CD4-positive, alpha-beta T cell (primary cell): ENCODE measurements around the gene NRXN2. TPM values are rescaled to one million over a fixed set of nuclear protein-coding genes. Genes with fewer than 3 reads are reported as not detected.
A peak's percentile ranks its signal among the peaks of the same experiment; 100 is the strongest.

Experiments
- ATAC-seq: fragments of 200-7000 bp; cut with Tn5 transposase; one replicate; pipeline ENCODE4 v1.10.0; 2022; ENCODE audit warnings: mild to moderate bottlenecking; ENCODE audit not compliant: poor library complexity
- CTCF ChIA-PET: fragments of 350-600 bp; sonication (Branson Sonifier 250); formaldehyde crosslinking; loops from one replicate; lab custom pipeline; 2021; ENCODE audit warnings: antibody characterized with exemption, inconsistent platforms; lab: Charles Lee
- POLR2A ChIA-PET: fragments of 350-600 bp; sonication (Branson Sonifier 250); formaldehyde crosslinking; loops from one replicate; lab custom pipeline; 2021; ENCODE audit warnings: antibody characterized with exemption, inconsistent platforms; lab: Charles Lee
- DNase-seq, 14 experiments: peaks; one replicate each; pipeline ENCODE4 v3.0.0-alpha.2; 2013 to 2020; ENCODE audit warnings: mixed read lengths in 2 of 14
- H3K27ac ChIP-seq, 2 donors: one replicate each; pipeline versions ENCODE4 v1.5.1 to v1.7.0; 2013; ENCODE audit warnings: low read length in 2 of 2, low read depth in 1 of 2, mild to moderate bottlenecking in 1 of 2
- H3K27me3 ChIP-seq, 2 experiments: 1 replicate in 1 of 2; 2 replicates in 1 of 2; pipeline versions ENCODE4 v1.6.1 to v1.7.0; 2013; ENCODE audit warnings: low read length in 2 of 2, control low read depth in 1 of 2, mild to moderate bottlenecking in 1 of 2, moderate library complexity in 1 of 2; ENCODE audit not compliant: insufficient read depth in 2 of 2, control insufficient read depth in 1 of 2
- H3K36me3 ChIP-seq: one replicate; pipeline ENCODE4 v1.6.1; 2013; ENCODE audit warnings: low read length, control low read depth; ENCODE audit not compliant: insufficient read depth
- H3K4me1 ChIP-seq: one replicate; pipeline ENCODE4 v1.6.1; 2013; ENCODE audit warnings: low read length, control low read depth; ENCODE audit not compliant: insufficient read depth
- H3K4me3 ChIP-seq: one replicate; pipeline ENCODE4 v1.5.1; 2013; ENCODE audit warnings: mild to moderate bottlenecking, low read length, moderate library complexity
- H3K9me3 ChIP-seq, 2 experiments: 1 replicate in 1 of 2; 2 replicates in 1 of 2; pipeline versions ENCODE4 v1.6.1 to v1.7.0; 2013; ENCODE audit warnings: low read length in 2 of 2, mild to moderate bottlenecking in 2 of 2, control low read depth in 1 of 2, moderate library complexity in 1 of 2; ENCODE audit not compliant: control insufficient read depth in 1 of 2, insufficient read depth in 1 of 2
- H3K27ac Mint-ChIP-seq: one replicate; pipeline ENCODE4 v1.8.0; 2020; ENCODE audit warnings: mixed read lengths
- H3K27me3 Mint-ChIP-seq: one replicate; pipeline ENCODE4 v1.8.0; 2021; ENCODE audit warnings: mixed read lengths
- H3K36me3 Mint-ChIP-seq: one replicate; pipeline ENCODE4 v1.8.0; 2021; ENCODE audit warnings: low read depth, mixed read lengths
- H3K4me1 Mint-ChIP-seq: one replicate; pipeline ENCODE4 v1.8.0; 2021; ENCODE audit warnings: low read depth, mixed read lengths
- H3K4me3 Mint-ChIP-seq: one replicate; pipeline ENCODE4 v1.8.0; 2020; ENCODE audit warnings: mild to moderate bottlenecking, mixed read lengths
- H3K9me3 Mint-ChIP-seq: one replicate; pipeline ENCODE4 v1.8.0; 2020; ENCODE audit warnings: mixed read lengths
- intact Hi-C, 2 experiments: fragments of 100-400 bp; cut with DNase I in 1 of 2; cut with micrococcal nuclease in 1 of 2; formaldehyde crosslinking; loops; one replicate each; pipeline versions ENCODE4 v1.15.1 to v1.9.0; 2023 to 2025; cut with DNase I, micrococcal nuclease
- total RNA-seq, 174 experiments: library from RNA in 2 of 174; stranded (reverse) in 2 of 174; gene quantifications; one replicate each; pipeline ENCODE4 v1.2.3 and lab custom pipeline; 2021 to 2026
- TF ChIP-seq, protein P1 (sequence below): fragments of 200-600 bp; IDR thresholded peaks from one replicate; pipeline ENCODE4 v1.8.0; 2022; ENCODE audit warnings: antibody characterized with exemption, mild to moderate bottlenecking

Gene NRXN2
- total RNA-seq, 2 experiments from 2014 or later: 0.05 to 0.31 TPM

DNA sequence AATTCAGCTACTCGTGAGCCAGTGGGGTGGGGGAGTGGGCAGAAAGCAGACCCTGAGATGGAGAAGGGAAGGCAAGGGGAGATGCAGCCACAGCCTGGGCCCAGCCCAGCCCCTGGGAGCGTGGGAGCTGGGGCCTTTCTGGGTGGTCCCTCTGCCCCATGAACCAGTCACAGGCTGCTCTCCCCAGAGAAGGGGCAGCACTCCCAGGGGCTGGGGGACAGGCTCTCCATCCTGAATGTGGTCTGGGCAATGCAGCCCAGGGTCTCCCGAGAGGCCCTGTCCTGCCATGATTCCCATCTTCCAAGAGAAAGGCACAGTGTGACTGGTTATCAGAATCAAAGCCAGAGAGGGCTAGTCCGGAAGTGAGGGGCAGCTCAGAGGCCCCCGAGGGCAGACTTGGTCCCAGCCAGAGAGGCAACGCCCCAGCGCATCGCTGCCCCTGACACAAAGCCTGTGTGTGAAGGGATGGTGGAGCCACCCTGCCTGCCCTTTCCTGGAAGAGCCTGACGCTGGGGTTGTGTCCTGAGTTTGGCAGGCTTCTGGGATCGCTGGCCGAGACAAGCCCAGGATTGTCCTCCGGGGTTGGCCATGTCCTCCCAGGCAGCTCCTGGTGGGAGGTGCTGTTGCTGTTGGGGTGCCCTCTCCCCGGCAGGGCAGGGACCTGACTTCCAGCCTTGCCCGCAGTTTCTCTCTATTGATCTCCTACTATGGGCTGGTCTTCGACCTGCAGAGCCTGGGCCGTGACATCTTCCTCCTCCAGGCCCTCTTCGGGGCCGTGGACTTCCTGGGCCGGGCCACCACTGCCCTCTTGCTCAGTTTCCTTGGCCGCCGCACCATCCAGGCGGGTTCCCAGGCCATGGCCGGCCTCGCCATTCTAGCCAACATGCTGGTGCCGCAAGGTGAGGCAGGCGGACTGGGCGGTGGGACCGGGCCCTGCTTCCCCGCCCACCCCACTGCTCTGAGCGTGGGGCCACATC lies 155.8 kb downstream of the NRXN2 start:
- Histone ChIP-seq H3K27me3 (no peaks in the 10 kb centered on the region), H3K4me1 (no peaks in the 10 kb centered on the region), H3K36me3 (no peaks in the 10 kb centered on the region), H3K9me3 (peaks cover 0 to 4% of the 10 kb centered on the region in 2 experiments), H3K27ac (no peak overlapping the region), H3K4me3 (no peak overlapping the region)
- Mint-ChIP-seq H3K4me3 (no peak overlapping the region), H3K27me3 (no peaks in the 10 kb centered on the region), H3K4me1 (peaks cover 6% of the 10 kb centered on the region), H3K27ac (no peak overlapping the region), H3K36me3 (no peaks in the 10 kb centered on the region), H3K9me3 (no peaks in the 10 kb centered on the region)
- ChIA-PET CTCF (no interaction called here), POLR2A (no interaction called here)
- TF ChIP-seq, protein P1, sequence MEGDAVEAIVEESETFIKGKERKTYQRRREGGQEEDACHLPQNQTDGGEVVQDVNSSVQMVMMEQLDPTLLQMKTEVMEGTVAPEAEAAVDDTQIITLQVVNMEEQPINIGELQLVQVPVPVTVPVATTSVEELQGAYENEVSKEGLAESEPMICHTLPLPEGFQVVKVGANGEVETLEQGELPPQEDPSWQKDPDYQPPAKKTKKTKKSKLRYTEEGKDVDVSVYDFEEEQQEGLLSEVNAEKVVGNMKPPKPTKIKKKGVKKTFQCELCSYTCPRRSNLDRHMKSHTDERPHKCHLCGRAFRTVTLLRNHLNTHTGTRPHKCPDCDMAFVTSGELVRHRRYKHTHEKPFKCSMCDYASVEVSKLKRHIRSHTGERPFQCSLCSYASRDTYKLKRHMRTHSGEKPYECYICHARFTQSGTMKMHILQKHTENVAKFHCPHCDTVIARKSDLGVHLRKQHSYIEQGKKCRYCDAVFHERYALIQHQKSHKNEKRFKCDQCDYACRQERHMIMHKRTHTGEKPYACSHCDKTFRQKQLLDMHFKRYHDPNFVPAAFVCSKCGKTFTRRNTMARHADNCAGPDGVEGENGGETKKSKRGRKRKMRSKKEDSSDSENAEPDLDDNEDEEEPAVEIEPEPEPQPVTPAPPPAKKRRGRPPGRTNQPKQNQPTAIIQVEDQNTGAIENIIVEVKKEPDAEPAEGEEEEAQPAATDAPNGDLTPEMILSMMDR: no peak
- intact Hi-C loops: no loop called here
- no peak for ATAC-seq
- DNase-seq: no peak

DNA sequence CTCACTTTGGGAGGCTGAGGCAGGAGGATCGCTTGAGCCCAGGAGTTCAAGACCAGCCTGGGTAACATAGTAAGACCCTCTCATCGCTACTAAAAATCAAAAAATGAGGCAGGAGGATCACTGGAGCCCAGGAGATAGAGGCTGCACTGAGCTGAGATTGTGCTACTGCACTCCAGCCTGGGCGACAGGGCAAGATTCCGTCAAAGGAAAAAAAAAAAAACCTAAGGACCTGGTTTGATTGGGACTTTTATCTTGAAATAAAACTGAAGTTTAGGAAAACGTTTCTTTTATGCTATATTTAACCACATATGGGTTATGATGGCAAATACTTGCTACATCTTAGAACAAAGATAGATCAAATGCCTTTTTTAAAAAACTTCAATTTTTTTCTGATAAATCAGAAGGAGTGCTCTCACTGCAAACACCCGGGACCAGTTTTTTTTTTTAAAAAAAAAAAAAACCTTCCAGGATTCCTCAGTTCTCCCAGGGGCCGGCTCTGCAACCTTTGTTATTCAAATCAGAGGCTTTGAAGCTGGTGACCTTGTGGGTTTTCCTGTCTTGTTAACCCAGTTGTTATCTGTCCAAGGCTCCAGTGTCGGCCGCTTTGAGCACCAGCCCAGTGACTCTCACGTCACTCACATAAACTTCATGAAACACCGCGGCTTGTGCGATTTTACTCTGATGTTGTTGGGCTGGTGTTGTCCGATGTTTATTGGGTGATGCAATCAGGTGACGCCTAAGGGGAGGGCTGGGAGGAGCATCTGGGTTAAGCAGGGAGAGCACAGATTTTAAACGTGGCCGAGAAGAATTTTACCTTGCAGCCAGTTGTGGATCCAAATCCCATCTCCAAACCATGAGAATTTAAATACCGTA lies 156.7 kb downstream of the NRXN2 start:
- Histone ChIP-seq H3K27ac (no peak overlapping the region), H3K9me3 (peaks cover 0 to 4% of the 10 kb centered on the region in 2 experiments), H3K4me3 (no peak overlapping the region), H3K36me3 (no peaks in the 10 kb centered on the region), H3K27me3 (no peaks in the 10 kb centered on the region), H3K4me1 (no peaks in the 10 kb centered on the region)
- TF ChIP-seq, protein P1: no peak
- Mint-ChIP-seq H3K36me3 (no peaks in the 10 kb centered on the region), H3K9me3 (no peaks in the 10 kb centered on the region), H3K4me1 (peaks cover 6% of the 10 kb centered on the region), H3K4me3 (no peak overlapping the region), H3K27ac (no peak overlapping the region), H3K27me3 (no peaks in the 10 kb centered on the region)
- DNase-seq (peak in 8 of 14 experiments; percentile 20 to 51 (median 31)), ATAC-seq (peak; percentile 92)
- ChIA-PET POLR2A (no interaction called here), CTCF (no interaction called here)
- intact Hi-C loops: no loop called here

DNA sequence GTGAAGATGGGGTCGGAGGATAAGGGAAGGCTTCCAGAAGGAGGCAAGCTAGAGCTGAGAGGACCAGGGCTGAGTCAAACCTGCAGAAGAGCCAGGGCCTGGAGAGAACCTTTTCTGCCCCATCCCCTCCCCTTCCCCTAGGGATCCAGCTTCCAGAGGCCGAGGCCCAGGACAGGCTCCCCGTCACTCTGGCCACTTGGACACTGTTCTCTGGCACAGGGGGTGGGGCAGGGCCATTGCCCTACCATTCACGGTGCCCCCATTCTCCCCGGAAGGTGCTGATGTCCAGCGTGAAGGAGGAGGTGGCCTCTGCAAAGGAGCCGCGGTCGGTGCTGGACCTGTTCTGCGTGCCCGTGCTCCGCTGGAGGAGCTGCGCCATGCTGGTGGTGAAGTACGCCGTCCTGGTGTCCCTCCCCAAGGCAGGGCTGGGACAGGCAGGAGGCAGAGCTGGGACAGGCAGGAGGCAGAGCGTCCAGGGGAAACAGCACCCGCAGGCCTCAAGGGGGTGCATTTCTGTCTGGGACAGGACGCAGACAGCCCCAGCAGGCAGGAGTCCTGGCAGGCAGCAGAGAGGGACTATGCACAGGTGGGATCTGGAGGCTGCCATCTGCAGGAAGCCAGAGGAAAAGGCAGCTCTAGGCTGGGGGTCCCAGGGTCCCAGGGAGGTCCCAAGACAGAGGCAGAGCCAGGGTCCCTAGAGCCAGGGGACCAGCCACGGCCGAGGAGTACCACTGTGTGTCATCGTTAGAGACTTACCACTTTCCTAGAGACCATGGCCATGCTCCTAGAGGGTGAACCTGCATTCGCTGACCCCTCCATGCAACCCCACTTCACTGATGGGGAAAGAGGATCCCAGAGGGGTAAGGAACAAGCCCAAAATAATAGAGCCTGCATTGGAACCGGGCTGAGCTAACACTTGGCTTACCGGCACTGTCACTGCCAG lies 157.8 kb downstream of the NRXN2 start:
- Mint-ChIP-seq H3K4me3 (no peak overlapping the region), H3K9me3 (no peaks in the 10 kb centered on the region), H3K4me1 (peaks cover 6% of the 10 kb centered on the region), H3K27me3 (no peaks in the 10 kb centered on the region), H3K27ac (no peak overlapping the region), H3K36me3 (no peaks in the 10 kb centered on the region)
- no peak for DNase-seq
- no peak overlapping the region for H3K27ac ChIP-seq
- H3K4me1 ChIP-seq: no peaks in the 10 kb centered on the region
- POLR2A ChIA-PET: no interaction called here
- H3K27me3 ChIP-seq: no peaks in the 10 kb centered on the region
- intact Hi-C loops: no loop called here
- no peak for ATAC-seq
- CTCF ChIA-PET: no interaction called here
- TF ChIP-seq, protein P1: no peak
- H3K36me3 ChIP-seq: no peaks in the 10 kb centered on the region
- H3K4me3 ChIP-seq: no peak overlapping the region
- H3K9me3 ChIP-seq: no peaks in the 10 kb centered on the region
